A172 (cell line): ENCODE results near the gene CCDC34. TPM values are rescaled to one million over a fixed set of nuclear protein-coding genes. Genes with fewer than 3 reads are reported as not detected.
"Not testable (repeated sequence)": the region's sequence is repeated elsewhere in the genome, so short reads cannot be mapped to it uniquely, and the experiment has no call there.

Experiments
- DNase-seq: peaks from one replicate; pipeline ENCODE4 v3.0.0-alpha.2; 2015; ENCODE audit warnings: low spot score
- total RNA-seq: library from RNA; depleted of rRNA; stranded (reverse); fragments of >200 nt; shearing (Covaris generic); gene quantifications from 2 replicates; pipeline ENCODE4 v1.2.3, GENCODE V29; 2014

Gene CCDC34
- total RNA-seq, 1 experiment from 2014 or later = 44.8 TPM

DNA sequence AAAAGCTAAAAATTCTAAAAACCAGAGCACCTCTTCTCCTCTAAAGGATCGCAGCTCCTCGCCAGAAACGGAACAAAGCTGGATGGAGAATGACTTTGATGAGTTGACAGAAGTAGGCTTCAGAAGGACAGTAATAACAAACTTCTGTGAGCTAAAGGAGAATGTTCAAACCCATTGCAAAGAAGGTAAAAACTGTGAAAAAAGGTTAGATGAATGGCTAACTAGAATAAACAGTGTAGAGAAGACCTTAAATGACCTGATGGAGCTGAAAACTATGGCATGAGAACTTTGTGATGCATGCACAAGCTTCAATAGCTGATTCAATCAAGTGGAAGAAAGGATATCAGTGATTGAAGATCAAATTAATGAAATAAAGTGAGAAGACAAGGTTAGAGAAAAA lies 40.8 kb downstream of the CCDC34 start:
- DNase-seq = not testable (repeated sequence)

DNA sequence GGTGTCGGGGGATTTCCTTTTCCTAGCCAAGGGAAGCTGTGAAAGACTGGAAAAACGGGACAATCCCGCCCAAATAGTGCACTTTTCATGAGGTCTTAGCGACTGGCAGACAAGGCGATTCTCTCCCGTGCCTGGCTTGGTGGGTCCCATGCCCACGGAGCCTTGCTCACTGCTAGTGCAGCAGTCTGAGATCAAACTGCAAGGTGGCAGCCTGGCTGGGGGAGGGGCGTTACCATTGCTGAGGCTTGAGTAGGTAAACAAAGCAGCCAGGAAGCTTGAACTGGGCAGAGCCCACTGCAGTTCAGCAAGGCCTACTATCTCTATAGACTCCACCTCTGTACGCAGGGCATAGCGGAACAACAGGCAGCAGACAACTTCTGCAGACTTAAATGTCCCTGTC lies 41.7 kb downstream of the CCDC34 start:
- DNase-seq = not testable (repeated sequence)

DNA sequence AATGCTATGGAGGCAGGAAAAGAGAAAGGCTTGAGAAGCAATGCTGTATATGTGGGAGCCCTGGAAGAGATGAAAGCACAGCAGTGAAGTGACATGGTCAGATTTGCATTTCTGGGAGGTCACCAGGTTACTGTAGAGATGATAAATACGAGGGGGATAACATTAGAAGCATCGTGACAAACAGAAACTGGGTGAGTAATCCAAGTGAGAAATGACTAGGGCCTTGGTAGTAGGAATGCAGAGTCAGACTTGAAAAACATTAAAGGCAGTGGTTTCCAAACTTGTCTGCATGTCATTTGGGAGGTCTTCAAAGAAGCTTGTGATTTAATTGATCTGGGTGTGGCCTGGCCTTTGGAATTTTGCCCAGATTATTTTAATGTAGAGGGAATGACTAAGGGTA lies 43.9 kb downstream of the CCDC34 start:
- peak; percentile 71 for DNase-seq

DNA sequence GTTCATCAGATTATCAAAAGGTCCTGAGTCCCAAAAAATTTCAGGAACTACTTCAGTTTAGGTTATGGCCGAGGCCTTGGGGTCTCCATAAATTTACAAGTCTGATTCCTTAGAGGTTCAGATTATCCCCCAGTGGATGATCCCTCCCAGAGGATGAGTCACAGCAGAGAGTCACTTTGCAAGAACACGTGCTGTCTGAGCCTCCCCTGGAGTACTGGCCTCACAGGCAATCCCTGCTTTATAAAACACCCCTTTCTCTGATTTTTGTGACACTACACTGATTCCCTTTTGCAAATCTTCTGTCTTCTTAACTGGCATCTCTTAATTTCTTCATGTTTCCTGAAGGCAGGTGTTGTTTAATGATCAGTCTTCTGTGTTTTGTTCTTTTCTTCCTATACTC lies 45.3 kb downstream of the CCDC34 start:
- peak; percentile 68 for DNase-seq

DNA sequence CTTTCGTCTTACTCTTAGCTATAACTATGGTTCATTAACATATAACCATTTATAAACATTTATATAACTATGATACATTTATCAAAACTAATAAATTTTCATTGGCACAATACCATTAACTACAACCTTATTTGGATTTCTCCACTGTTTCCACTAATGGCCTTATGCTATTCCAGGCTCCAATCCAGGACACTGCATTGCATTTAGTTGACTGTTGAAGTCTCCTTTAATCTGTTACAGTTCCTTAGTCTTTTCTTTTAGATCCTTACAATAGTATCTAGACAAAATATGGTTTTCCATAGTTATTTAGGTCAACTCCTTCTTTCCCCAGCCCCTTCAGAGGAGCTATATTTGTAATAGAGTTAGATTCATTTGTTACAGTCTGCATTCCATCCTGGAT lies 47.2 kb downstream of the CCDC34 start:
- DNase-seq = no peak

DNA sequence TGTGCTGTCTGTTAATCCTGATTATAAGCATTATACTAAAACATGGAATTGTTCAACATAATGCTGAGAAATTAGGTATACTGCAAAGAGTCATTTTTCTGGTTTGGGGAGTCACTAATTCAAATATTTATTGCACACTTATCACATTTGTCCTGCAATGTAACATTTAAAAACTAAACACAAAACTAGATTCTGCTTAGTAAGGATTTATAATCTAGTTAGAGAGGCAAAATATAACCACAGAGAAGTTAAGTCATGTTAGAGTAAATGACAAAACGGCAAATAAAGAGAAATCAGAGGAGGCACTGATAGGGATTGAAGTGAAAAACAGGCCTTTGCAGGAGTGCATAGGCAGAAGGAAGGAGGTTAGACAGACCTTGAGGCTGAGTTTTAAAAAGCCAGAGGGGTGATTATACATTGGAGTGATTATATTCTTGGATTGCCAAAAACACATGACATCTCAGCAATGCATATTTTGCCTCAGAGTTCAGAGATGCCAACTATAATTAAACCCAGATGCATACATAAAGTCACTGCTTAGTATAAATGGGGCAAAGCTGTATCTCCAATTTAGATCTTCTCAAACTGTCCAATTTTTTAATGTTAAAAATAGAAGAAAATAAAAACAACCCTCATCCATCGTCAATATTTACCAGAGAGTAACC lies 49.7 kb downstream of the CCDC34 start:
- no peak for DNase-seq

DNA sequence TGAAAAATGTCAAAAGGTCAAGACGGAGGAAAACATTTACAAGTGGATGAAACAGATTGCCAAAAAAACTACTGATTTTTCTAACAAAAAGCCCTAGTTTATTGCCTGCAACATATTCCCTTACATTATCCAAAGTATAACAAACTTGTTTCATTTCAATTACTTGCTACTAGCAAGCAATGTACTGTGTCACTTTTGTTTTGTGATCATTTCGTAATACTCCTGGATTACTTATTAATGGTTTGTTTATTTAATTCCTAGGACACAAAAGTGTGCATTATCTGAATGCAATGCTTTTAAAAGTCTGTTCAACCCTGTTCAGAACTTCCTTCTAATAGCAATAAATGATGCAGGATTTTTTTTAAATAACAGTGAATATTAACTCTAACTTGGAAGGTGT lies 50.9 kb downstream of the CCDC34 start:
- DNase-seq = no peak

DNA sequence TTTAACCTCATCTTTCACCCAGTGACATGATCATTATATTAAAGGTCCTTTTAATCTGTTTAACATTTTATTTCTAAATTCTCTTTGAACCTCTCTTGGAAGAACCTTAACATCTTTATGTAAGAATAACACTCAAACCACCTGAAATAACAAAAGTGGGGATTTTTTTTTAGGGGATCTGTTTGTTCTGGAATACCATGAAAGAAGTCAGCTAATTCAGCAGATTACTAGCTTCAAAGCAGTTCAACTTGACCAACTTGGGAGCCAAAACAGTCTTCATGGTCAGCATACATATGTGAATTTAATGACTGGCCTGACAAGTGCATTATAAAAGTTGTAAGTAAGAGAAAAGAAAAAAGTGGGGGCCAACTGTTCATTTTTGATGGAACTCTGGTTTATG lies 52.3 kb downstream of the CCDC34 start:
- no peak for DNase-seq

DNA sequence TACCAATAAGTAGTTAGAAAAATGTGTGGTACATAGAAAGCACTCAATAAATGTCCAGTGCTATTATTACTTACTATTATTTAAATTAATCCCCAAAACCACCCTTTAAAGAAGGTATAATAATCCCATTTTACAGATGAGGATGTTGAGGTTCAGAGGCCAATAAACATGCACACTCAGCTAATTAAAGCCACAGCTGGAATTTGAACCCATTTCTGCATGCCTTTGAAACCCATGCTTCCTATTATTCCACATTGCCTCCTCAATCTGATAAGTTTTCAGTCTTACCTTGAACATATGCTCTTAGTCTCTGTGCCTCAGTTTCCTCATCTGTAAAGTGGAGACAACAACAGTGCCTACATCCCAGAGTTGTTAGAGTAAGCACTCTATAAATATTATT lies 52.8 kb downstream of the CCDC34 start:
- DNase-seq = no peak

DNA sequence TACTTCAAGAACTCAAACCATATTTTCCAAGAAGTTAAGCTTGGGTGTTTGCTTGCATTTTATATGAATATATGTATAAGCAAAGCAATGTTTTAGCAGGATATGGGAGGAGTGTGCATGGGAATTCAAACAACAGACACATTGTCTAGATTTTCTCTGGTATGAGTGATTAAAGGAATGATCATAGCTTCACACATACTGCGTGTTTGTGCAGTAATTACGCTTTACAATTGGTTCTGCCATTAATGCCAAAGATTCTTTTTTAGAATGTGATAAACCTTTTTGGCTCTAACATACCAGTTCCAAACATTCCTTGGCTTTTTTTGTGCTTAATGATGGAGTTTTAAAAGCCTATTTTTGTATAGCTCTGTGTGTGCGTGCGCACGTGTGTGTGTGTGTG lies 54.0 kb downstream of the CCDC34 start:
- DNase-seq = no peak

DNA sequence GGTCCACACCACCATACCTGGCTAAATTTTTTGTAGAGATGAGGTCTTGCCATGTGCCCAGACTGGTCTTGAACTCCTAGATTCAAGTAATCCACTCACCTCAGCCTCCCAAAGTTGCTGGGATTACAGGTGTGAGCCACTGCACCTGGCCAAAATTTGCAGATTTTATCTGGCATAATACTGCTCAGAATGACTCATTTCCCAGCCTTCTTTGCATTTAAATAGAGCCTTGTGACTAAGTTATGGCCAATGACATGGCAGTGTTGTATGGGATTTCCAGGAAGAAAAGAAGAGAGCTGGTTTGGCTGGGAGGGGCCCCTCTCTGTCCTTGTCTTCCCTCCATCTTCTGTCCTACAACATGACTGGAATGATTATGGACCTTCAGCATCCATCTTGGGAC lies 55.8 kb downstream of the CCDC34 start:
- no peak for DNase-seq

DNA sequence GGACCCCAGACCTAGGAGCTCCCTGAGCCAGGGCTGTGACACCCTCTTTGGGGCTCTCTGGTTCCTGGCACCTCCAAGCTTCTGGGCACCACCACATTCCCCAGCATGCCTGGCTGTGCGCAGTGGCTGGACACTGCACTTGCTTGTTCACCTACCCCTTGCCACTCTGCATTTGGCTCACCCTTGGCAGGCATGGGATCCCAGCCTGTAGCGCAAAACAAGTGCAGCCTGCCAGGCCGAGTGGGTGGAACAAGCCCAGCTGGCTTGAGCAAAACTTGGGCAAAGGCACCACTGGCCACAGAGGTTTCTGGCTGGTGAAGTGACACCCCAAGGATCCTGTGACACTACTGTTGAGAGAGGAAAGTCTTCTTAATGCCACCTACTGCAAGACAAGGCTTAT lies 57.3 kb downstream of the CCDC34 start:
- no peak for DNase-seq

DNA sequence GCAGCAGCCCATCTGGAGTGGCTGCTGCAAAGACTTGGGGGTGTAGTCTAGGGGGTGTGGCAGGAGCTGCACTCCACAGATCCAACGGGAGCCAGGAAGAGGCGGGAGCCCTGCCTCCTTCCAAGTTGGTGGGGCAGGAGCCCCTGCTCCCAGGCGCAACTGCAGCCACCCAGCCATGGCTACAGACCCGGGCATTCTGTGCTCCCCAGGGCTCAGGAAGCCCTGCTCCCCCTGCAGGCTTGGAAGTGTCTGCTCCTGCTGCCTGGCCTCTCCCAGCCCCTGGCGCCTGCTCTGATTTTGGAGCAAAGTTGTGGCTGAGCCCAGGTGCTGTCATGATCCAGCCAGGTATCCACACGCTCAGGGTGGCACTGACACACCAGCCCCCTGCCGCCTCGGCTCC lies 58.5 kb downstream of the CCDC34 start:
- no peak for DNase-seq

DNA sequence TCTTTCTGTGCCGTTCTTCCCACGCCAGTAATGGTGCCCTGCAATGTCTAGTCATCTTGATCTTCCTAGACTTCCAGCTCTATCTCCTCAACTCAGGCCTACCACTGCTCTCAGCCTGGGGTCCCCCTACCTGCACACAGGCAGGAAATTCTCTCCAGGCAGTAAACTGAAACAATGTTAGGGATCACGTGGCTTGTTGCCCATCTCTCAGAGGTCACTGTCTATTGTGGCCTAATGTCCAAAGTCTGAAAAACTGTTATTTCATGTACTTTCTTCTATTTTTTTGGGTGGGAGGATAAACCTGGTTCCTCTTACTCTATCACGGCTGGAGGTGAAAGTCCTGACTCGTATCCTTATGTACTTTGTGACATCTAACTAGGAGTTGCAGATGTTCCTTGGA lies 59.1 kb downstream of the CCDC34 start:
- no peak for DNase-seq

DNA sequence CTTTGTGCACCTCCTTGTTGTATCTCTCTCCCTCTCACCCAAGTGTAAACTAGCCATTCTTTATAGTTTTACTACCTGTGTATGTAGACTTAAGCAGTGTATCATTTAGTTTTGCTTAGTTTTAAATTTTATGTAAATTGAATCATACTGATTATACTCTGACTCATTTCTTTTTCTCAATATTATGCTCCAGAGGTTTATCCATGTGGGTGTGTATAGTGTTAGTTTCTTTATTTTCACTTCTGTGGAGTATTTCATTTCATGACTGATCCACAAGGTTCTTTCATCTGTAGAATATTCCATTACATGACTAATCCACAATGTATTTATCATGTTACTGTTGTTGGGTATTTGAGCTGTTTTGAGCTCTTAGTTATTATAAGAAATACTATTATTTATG lies 62.0 kb downstream of the CCDC34 start:
- no peak for DNase-seq

DNA sequence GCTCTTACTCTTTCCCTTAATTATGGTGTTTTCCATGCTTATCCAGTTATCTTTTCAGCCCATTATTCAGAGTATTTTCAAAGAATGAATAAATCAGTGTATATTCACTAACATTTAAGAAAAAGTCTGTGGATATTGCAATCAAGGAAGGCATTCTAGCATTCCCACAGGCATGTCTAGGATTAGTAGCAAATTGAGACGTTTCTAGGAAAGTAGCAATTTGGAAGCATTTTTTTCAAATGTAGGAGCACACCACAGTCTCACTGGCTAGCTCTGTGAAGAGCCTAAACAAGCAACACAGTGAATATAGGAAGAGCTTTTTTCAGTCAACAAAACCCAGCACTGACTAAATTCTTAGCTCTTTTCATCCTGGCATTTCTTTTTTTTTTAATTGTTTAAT lies 65.4 kb downstream of the CCDC34 start:
- no peak for DNase-seq

DNA sequence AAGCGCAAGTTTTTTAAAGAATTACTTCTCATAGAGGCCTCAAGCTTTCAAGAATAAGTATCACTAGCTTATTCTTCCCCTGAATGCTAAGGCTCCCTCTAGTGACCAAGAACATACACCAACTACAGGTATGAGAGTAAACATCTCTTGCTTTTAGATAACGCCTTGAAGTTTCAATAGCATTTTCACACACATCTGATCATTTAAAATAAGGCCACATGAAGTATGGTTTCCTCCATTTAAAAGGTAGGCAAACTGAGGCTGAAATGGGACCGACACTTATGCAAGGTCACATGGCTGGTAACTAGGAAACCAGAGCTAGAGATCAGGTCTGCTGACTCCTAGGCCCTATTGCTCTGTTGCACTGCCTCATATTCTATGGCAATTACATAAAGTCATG lies 66.5 kb downstream of the CCDC34 start:
- peak; percentile 51 for DNase-seq

DNA sequence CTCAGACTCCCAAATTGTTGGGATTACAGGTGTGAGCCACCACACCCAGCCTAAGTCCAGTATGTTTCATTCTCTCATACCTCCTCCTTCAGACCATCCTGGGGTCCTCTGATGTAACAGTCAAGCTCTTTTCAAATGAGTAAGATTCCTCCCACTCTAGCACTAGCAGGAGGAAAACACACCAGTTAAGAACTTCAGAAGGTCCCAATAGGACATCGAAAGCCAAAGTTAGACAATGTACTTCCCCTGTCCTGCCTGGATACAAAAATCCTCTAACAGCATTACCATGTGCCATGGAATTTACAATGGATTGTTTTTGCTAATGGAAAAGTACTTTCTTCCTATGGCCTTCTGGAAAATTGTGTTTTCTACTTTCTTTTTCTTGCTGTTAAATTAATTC lies 67.1 kb downstream of the CCDC34 start:
- DNase-seq = no peak

DNA sequence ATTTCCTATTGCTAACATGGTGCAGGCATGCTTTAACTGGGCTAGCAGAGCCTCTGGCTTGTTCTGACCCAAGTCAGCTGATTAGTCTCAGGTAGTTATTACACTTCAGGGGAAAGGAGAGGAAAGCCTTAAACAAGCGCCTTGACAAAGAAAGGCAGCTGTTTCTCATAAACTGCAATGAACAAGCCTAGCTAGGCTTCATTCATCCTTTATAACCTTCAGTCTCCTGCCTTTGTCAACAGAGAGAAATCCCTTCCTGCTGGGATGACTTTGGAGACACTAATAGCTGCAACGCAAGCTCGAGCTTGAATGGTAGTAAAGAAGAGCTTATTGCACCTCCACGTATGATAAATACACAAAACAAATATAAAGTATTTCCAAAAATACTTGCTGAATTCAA lies 68.4 kb downstream of the CCDC34 start:
- DNase-seq = no peak

DNA sequence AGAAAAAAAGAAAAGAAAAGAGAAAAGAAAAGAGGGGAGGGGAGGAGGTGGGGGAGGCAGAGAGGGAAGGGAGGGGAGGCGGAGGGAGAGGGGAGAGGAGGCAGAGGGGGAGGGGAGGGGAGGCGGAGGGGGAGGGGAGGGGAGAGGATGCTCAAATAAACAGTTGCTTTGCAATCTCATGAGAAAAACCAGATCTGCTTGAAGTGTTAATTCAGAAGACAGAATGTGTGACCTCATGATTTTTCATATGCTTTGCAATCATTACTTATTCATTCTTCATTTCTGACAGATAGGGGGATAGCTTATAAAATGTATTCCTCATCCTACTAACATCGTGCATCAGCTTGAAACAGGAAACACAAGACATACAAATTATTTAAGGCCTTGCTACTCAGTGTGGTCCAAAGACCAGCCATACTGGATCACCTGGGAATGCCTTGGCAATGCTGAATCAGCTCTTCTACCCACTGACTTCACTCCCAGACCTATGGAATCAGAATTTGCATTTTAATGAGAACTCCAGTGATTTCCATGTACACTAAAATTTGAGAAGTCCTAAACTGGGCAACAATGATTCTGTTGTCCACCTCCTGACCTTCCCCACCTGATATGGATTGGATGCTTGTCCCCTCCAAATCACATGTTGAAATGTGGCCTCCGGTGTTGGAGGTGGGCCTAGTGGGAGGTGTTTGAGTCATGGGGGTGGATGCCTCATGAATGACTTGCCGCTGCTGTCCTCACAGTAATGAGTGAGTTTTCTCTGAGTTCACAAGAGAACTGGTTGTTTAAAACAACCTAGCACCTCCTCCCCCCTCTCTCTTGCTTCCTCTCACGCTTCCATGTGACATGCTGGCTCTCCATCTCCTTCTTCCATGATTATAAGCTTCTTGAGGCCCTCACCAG lies 69.2 kb downstream of the CCDC34 start:
- peak; percentile 49 for DNase-seq

DNA sequence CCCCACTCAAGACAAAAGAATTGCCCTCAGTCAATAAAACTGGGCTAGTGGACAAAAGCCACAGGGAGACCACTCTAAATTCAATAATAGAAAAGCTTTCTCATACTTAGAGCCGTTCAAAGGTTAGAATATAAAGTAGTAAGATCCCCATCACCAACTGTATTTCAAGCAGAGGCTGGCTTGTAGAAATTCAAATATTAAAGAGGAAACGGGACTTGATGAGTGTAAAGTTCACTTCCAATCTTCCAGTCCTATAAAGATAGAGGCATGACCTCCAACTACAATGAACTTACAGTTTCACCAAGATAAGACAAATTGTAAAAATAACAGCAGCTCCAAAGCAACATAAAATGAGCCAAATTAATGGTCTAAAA lies 70.4 kb downstream of the CCDC34 start:
- DNase-seq = no peak

DNA sequence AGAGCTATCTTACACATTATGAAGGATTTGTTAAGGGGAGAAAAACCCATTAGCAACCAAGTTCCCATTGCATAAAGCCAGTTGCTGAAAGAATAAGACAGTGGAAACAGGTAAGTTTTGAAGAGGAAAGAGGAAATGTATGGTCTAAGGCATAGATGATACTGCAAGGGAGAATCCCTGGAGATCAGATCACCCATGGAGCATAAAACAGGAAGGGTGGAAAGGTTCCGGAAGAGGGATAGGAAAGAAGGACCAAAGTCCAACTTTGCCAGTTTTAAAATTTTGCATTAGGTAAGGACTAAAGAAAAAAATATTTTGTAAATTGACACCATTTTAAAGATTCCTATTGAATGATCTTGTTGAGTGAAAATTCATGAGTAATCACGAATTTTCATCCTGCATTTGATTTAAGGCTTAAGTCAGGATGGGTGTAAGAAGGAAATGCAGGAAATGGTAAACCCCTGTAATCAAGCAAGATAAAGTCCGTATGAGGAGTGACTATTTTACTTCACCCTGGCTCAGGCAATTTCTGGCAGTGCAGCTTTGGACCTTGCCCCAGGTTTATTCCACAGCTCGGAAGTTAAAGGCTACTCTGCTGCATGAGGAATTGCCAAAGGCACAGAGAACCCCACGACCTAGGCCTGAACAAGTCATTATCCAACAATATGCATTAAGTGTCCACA lies 70.9 kb downstream of the CCDC34 start:
- DNase-seq = no peak
